Neural progenitor cell (in vitro differentiated cells): ENCODE measurements around the gene RABGGTA. TPM values are rescaled to one million over a fixed set of nuclear protein-coding genes. Genes with fewer than 3 reads are reported as not detected.

ENCODE experiments used
- DNase-seq: peaks from one replicate; pipeline ENCODE4 v3.0.0-alpha.2; 2016; ENCODE audit warnings: low spot score
- H2AFZ ChIP-seq: fragments of 200-600 bp; sonication (generic); replicated peaks from 2 replicates; pipeline ENCODE4 v1.6.1; 2016; ENCODE audit warnings: antibody characterized with exemption
- H3F3A ChIP-seq: fragments of 200-600 bp; sonication (generic); 2 replicates; pipeline ENCODE4 v1.6.1; 2016; ENCODE audit warnings: antibody characterized with exemption, low read depth
- H3K27ac ChIP-seq: fragments of 200-600 bp; sonication (generic); 2 replicates; pipeline ENCODE4 v1.5.1; 2016; ENCODE audit warnings: mild to moderate bottlenecking
- H3K27me3 ChIP-seq: fragments of 200-600 bp; sonication (generic); 2 replicates; pipeline ENCODE4 v1.6.1; 2016; ENCODE audit warnings: mild to moderate bottlenecking, moderate library complexity
- H3K36me3 ChIP-seq: fragments of 200-600 bp; sonication (generic); 2 replicates; pipeline ENCODE4 v1.5.1; 2016
- H3K4me1 ChIP-seq: fragments of 200-600 bp; sonication (generic); 2 replicates; pipeline ENCODE4 v1.6.1; 2016; ENCODE audit warnings: mixed run types
- H3K4me2 ChIP-seq: fragments of 200-600 bp; sonication (generic); 2 replicates; pipeline ENCODE4 v1.6.1; 2016
- H3K4me3 ChIP-seq: fragments of 200-600 bp; sonication (generic); 2 replicates; pipeline ENCODE4 v1.5.1; 2016
- H3K79me2 ChIP-seq: fragments of 200-600 bp; sonication (generic); 2 replicates; pipeline ENCODE4 v1.6.1; 2016; ENCODE audit warnings: low read depth
- H3K9ac ChIP-seq: fragments of 200-600 bp; sonication (generic); 2 replicates; pipeline ENCODE4 v1.6.1; 2016
- H3K9me3 ChIP-seq: fragments of 200-600 bp; sonication (generic); 2 replicates; pipeline ENCODE4 v1.5.1; 2016; ENCODE audit warnings: low read depth
- H4K20me1 ChIP-seq: fragments of 200-600 bp; sonication (generic); 2 replicates; pipeline ENCODE4 v1.6.1; 2016; ENCODE audit warnings: low read depth
- H3K27ac Mint-ChIP-seq: 3 replicates; pipeline ENCODE4 v1.8.0; 2021; ENCODE audit warnings: mixed read lengths
- H3K27me3 Mint-ChIP-seq: 2 replicates; pipeline ENCODE4 v1.8.0; 2022; ENCODE audit warnings: low read depth, mild to moderate bottlenecking, inconsistent platforms, moderate library complexity, mixed read lengths; ENCODE audit not compliant: insufficient read depth
- H3K36me3 Mint-ChIP-seq: 3 replicates; pipeline ENCODE4 v1.8.0; 2021; ENCODE audit warnings: mixed read lengths
- H3K4me1 Mint-ChIP-seq: 3 replicates; pipeline ENCODE4 v1.8.0; 2021; ENCODE audit warnings: mixed read lengths
- H3K4me3 Mint-ChIP-seq: 3 replicates; pipeline ENCODE4 v1.8.0; 2021; ENCODE audit warnings: mild to moderate bottlenecking, moderate library complexity, mixed read lengths
- H3K9me3 Mint-ChIP-seq: 3 replicates; pipeline ENCODE4 v1.8.0; 2020; ENCODE audit warnings: mixed read lengths
- CTCF ChIP-seq: fragments of 200-600 bp; sonication (generic); IDR thresholded peaks from 2 replicates; pipeline ENCODE4 v1.5.1; 2017; ENCODE audit warnings: antibody characterized with exemption, mild to moderate bottlenecking
- EZH2 ChIP-seq: fragments of 200-600 bp; sonication (generic); IDR thresholded peaks from 2 replicates; pipeline ENCODE4 v1.6.1; 2017; ENCODE audit warnings: antibody characterized with exemption, mild to moderate bottlenecking, moderate library complexity
- EZH2phosphoT487 ChIP-seq: fragments of 200-600 bp; sonication (generic); IDR thresholded peaks from 2 replicates; pipeline ENCODE4 v1.6.1; 2017; ENCODE audit warnings: antibody characterized with exemption
- total RNA-seq: library from RNA; depleted of rRNA; stranded (reverse); fragments of >200 nt; gene quantifications from 2 replicates; pipeline ENCODE4 v1.2.3, GENCODE V29; 2015; ENCODE audit warnings: low replicate concordance

Gene RABGGTA
- total RNA-seq, 1 donor from 2014 or later = 7.1 TPM

DNA sequence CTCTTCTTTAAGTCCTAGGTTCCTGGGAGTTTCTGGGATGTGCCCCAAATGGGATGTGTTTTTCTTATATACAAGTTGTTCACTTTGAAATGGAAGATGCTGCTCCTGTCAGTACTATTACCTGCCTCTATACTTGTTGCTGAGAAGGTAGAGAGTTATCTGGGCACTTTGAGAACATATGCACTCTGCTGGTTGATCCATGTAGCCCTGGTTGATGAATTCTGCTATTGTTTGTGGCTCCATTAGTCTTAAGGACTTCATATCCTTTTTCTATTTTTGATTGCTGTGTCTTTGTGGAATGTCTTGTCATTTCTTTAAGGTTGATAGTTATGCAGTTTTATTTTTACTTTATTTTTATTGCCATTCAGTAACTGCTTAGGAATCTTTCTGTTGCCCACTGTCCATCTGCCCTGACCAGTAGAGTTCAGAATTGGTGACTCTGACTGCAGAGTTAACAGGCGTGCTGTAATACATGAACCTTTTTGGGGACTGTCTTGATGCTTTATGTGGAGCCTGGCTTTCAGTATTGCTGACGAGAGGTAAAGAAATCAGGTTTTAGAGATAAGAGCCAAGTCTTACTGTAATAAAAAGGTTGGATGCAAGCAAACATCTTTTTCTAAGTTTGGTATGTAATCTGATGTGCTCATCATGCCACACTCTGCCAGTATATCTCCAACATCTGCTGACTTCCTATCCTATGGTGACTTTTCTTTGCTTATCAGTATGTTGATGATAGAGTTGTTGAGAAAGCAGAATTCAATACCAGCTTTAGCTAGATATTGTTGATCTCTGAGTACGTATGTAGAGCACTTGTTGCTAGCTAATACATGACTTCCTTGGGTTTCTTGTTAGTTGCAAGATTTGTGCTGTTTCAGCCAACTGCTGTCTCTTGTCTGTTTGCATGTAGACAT is 37.0 kb downstream of the RABGGTA start:
- TF ChIP-seq EZH2phosphoT487 (no peak), CTCF (no peak), EZH2 (no peak)
- H3K4me3 Mint-ChIP-seq = peak overlapping the region; percentile 100
- Histone ChIP-seq H3K36me3 (no peaks in the 10 kb centered on the region), H3K79me2 (peaks cover 46% of the 10 kb centered on the region), H3K9me3 (no peaks in the 10 kb centered on the region), H3K27me3 (no peaks in the 10 kb centered on the region), H3K4me3 (no peak overlapping the region), H3K9ac (peak overlapping the region; percentile 23), H3K27ac (no peak overlapping the region), H3K4me1 (peaks cover 15% of the 10 kb centered on the region), H2AFZ (no peak overlapping the region), H3F3A (peaks cover 18% of the 10 kb centered on the region), H3K4me2 (peak overlapping the region; percentile 93), H4K20me1 (peaks cover 8% of the 10 kb centered on the region)
- peaks cover 23% of the 10 kb centered on the region for H3K4me1 Mint-ChIP-seq
- H3K36me3 Mint-ChIP-seq = peaks cover 16% of the 10 kb centered on the region
- H3K27ac Mint-ChIP-seq = no peak overlapping the region
- no peaks in the 10 kb centered on the region for H3K27me3 Mint-ChIP-seq
- no peak for DNase-seq
- no peaks in the 10 kb centered on the region for H3K9me3 Mint-ChIP-seq

GRCh38 chr14:24233538-24233866 is 37.9 kb downstream of the RABGGTA start:
- DNase-seq = no peak
- Histone ChIP-seq H3K9me3 (no peaks in the 10 kb centered on the region), H3K4me1 (peaks cover 15% of the 10 kb centered on the region), H3K27ac (no peak overlapping the region), H3K4me3 (peak overlapping the region; percentile 87), H3K27me3 (no peaks in the 10 kb centered on the region), H2AFZ (no peak overlapping the region), H3F3A (peaks cover 18% of the 10 kb centered on the region), H3K9ac (peak overlapping the region; percentile 68), H4K20me1 (peaks cover 8% of the 10 kb centered on the region), H3K36me3 (no peaks in the 10 kb centered on the region), H3K79me2 (peaks cover 53% of the 10 kb centered on the region), H3K4me2 (peak overlapping the region; percentile 93)
- Mint-ChIP-seq H3K4me3 (peak overlapping the region; percentile 100), H3K4me1 (peaks cover 23% of the 10 kb centered on the region), H3K27me3 (no peaks in the 10 kb centered on the region), H3K36me3 (peaks cover 13% of the 10 kb centered on the region), H3K9me3 (no peaks in the 10 kb centered on the region), H3K27ac (peak overlapping the region; percentile 93)
- TF ChIP-seq EZH2 = no peak

DNA sequence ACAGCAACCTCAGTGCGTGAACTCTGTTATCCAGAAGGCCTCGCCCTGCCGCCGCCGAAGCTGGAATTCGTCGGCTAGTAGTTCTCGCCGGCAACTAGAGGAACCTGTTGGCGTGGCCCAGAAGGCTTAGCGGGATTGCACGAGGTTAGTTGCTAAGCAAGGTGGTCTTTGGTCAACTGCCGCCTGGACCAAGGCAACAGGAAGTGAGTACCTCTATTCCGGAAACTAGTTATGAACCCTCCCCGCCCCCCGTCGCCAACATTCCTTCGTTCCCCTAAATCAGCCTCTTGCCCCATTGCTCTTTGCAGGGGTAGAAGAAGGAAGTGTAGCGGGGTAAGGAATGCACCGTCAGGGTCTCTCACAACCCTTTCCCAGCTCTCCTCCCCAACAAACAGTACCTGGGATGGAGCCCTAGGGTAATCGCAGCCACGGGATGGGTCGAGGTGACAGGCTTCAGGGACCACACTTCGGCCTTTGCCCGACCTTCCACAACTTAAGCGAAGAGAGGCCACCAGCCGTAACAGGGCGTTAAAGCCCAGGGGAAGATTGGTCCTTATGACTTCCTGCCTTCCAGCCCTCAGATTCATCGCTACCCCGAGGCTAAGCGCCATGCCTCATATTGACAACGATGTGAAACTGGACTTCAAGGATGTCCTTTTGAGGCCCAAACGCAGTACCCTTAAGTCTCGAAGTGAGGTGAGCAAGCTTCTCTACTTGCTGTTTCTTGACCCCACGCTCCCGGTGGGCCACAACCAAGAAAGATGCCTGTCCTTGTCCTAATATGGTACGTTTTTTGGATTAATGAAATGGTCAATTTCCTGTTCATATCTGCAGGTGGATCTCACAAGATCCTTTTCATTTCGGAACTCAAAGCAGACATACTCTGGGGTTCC is 38.5 kb downstream of the RABGGTA start, which contains the start of gene GMPR2:
Gene GMPR2 (plus strand): TSS at position 285 of the 893 bp plus-strand sequence. CDS start 325 bp downstream, at position 610.
- DNase-seq = no peak

More for the DNA sequence above, 38.5 kb downstream of the RABGGTA start, which contains the start of gene GMPR2:
- H3K27me3 Mint-ChIP-seq = no peaks in the 10 kb centered on the region
- Histone ChIP-seq H3K79me2 (peaks cover 59% of the 10 kb centered on the region), H3K9ac (peak within 1 kb of the TSS; percentile 88), H3K4me3 (peak within 1 kb of the TSS; percentile 87), H4K20me1 (peaks cover 8% of the 10 kb centered on the region), H3K27me3 (no peaks in the 10 kb centered on the region), H3K36me3 (no peaks in the 10 kb centered on the region), H3K9me3 (no peaks in the 10 kb centered on the region), H3K27ac (peak within 1 kb of the TSS; percentile 82), H3K4me2 (peak within 1 kb of the TSS; percentile 93), H3F3A (peaks cover 18% of the 10 kb centered on the region), H3K4me1 (peaks cover 15% of the 10 kb centered on the region), H2AFZ (peak within 1 kb of the TSS; percentile 100)
- TF ChIP-seq CTCF (no peak), EZH2 (no peak), EZH2phosphoT487 (no peak)
- peak within 1 kb of the TSS; percentile 93 for H3K27ac Mint-ChIP-seq
- H3K4me1 Mint-ChIP-seq = peaks cover 23% of the 10 kb centered on the region
- H3K36me3 Mint-ChIP-seq = peaks cover 8% of the 10 kb centered on the region
- no peaks in the 10 kb centered on the region for H3K9me3 Mint-ChIP-seq
- peak within 1 kb of the TSS; percentile 100 for H3K4me3 Mint-ChIP-seq
